BLaER1 (cell line): ENCODE measurements around the gene RGS5.

Experiments
- H3K27ac ChIP-seq: shearing (Covaris generic); formaldehyde crosslinking; 2 replicates; pipeline ENCODE4 v1.8.1; 2022
- H3K27me3 ChIP-seq: shearing (Covaris generic); formaldehyde crosslinking; 2 replicates; pipeline ENCODE4 v1.8.1; 2022
- H3K36me3 ChIP-seq: shearing (Covaris generic); formaldehyde crosslinking; 2 replicates; pipeline ENCODE4 v1.8.1; 2022
- H3K4me1 ChIP-seq: shearing (Covaris generic); formaldehyde crosslinking; 2 replicates; pipeline ENCODE4 v1.8.1; 2022
- H3K4me2 ChIP-seq: shearing (Covaris generic); formaldehyde crosslinking; 2 replicates; pipeline ENCODE4 v1.8.1; 2022
- H3K4me3 ChIP-seq: shearing (Covaris generic); formaldehyde crosslinking; 2 replicates; pipeline ENCODE4 v1.8.1; 2022
- H3K9ac ChIP-seq: shearing (Covaris generic); formaldehyde crosslinking; 2 replicates; pipeline ENCODE4 v1.8.1; 2022
- H3K9me3 ChIP-seq: shearing (Covaris generic); formaldehyde crosslinking; 2 replicates; pipeline ENCODE4 v1.8.1; 2022
- H4K20me1 ChIP-seq: shearing (Covaris generic); formaldehyde crosslinking; 2 replicates; pipeline ENCODE4 v1.8.1; 2022
- Cebpa-rat ChIP-seq: shearing (Covaris generic); IDR thresholded peaks from 2 replicates; pipeline ENCODE4 v1.8.1; 2022

Gene RGS5

DNA sequence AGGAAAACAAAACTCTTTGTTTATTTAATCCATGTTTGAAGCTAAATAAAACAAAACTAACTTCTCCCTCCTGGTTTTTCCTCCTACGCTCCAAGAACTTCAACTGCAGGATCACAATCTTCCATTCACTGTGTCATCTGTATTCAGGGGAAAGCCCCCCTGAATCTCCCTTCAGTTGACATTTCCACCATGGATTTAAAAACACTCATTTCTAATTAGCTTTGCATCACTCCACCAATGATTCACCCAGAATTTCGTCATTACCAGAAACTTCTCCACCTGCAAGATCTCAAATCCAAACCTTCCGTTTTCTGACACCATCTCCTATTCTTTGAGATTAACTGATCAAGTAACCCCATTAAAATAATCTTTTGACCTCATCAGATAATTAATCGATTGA lies 10.9 kb upstream of the RGS5 start:
- H3K4me1 ChIP-seq: no peaks in the 10 kb centered on the region
- H3K27me3 ChIP-seq: no peaks in the 10 kb centered on the region
- no peak for TF ChIP-seq Cebpa-rat
- no peaks in the 10 kb centered on the region for H3K9me3 ChIP-seq
- H3K4me3 ChIP-seq: no peak overlapping the region
- H3K4me2 ChIP-seq: no peak overlapping the region
- no peak overlapping the region for H3K9ac ChIP-seq
- no peaks in the 10 kb centered on the region for H3K36me3 ChIP-seq
- H4K20me1 ChIP-seq: no peaks in the 10 kb centered on the region
- H3K27ac ChIP-seq: no peak overlapping the region

- H3K27me3 ChIP-seq: no peaks in the 10 kb centered on the region
- no peaks in the 10 kb centered on the region for H3K9me3 ChIP-seq
- TF ChIP-seq Cebpa-rat: no peak
- H3K9ac ChIP-seq: no peak overlapping the region
- H3K4me2 ChIP-seq: no peak overlapping the region
- no peaks in the 10 kb centered on the region for H3K4me1 ChIP-seq
- H4K20me1 ChIP-seq: no peaks in the 10 kb centered on the region
- no peaks in the 10 kb centered on the region for H3K36me3 ChIP-seq
- no peak overlapping the region for H3K27ac ChIP-seq
- no peak overlapping the region for H3K4me3 ChIP-seq
These were observed 9.0 kb upstream of the RGS5 start for GRCh38 chr1:163211667-163212066.

GRCh38 chr1:163205513-163205912 lies 2.8 kb upstream of the RGS5 start:
- Histone ChIP-seq H3K9ac (no peak overlapping the region), H3K4me2 (no peak overlapping the region), H3K36me3 (no peaks in the 10 kb centered on the region), H3K4me3 (no peak overlapping the region), H4K20me1 (no peaks in the 10 kb centered on the region), H3K4me1 (no peaks in the 10 kb centered on the region), H3K9me3 (no peaks in the 10 kb centered on the region), H3K27ac (no peak overlapping the region), H3K27me3 (no peaks in the 10 kb centered on the region)
- TF ChIP-seq Cebpa-rat: no peak

- no peak for TF ChIP-seq Cebpa-rat
- no peak overlapping the region for H3K4me2 ChIP-seq
These were observed 845 bp upstream of the RGS5 start for GRCh38 chr1:163203561-163203960.

DNA sequence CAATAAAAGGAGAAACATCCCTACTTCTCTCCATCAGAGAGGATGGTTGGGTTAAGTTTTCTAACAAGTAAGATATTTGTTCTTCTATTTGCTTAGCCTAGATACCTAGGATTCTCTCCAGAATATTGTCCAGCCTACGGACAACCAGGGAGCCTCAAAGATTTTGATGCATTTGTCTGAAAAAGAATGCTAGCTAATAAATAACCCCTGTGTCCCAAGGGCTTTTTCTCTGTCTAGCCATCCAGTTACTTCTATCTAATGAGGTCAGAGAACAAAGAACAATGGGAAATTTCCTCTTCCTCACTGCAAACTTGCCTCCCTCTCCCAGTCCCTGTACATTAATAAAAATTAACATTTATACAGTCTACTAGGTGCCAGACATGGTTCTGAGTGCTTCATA lies 810 bp downstream of the RGS5 start:
- Histone ChIP-seq H3K4me1 (no peaks in the 10 kb centered on the region), H3K36me3 (no peaks in the 10 kb centered on the region), H3K9ac (no peak overlapping the region), H3K27ac (no peak overlapping the region), H3K4me2 (no peak overlapping the region), H3K27me3 (no peaks in the 10 kb centered on the region), H3K9me3 (no peaks in the 10 kb centered on the region), H4K20me1 (no peaks in the 10 kb centered on the region), H3K4me3 (no peak overlapping the region)
- no peak for TF ChIP-seq Cebpa-rat

More at GRCh38 chr1:163203561-163203960, 845 bp upstream of the RGS5 start:
- no peaks in the 10 kb centered on the region for H3K4me1 ChIP-seq
- H3K27ac ChIP-seq: no peak overlapping the region
- H4K20me1 ChIP-seq: no peaks in the 10 kb centered on the region
- H3K9ac ChIP-seq: no peak overlapping the region
- no peaks in the 10 kb centered on the region for H3K36me3 ChIP-seq
- no peaks in the 10 kb centered on the region for H3K9me3 ChIP-seq
- no peaks in the 10 kb centered on the region for H3K27me3 ChIP-seq
- no peak overlapping the region for H3K4me3 ChIP-seq

DNA sequence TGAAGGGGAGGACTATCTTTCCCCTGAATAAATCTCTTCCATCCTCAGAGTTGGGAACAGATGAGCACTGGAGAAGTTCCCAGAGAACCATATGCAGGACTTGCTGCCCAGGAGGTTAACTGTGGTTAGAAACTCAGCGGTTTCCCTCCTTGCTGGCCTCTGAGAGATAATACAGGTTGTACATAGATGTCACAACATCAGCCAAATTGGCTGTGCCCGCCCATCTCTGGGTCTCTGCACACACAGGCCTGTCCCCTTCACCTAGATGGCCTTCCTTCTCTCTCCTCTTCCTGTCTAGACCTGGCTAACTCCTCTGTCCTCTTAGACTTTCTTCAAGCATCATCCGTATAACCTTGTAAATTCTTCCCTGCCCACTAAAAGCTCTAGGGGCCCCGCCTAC lies 5.7 kb downstream of the RGS5 start:
- Histone ChIP-seq H3K27ac (no peak overlapping the region), H3K9me3 (no peaks in the 10 kb centered on the region), H3K9ac (no peak overlapping the region), H4K20me1 (no peaks in the 10 kb centered on the region), H3K36me3 (no peaks in the 10 kb centered on the region), H3K4me2 (no peak overlapping the region), H3K4me3 (no peak overlapping the region), H3K4me1 (no peaks in the 10 kb centered on the region), H3K27me3 (no peaks in the 10 kb centered on the region)
- TF ChIP-seq Cebpa-rat: no peak

GRCh38 chr1:163196449-163196787 lies 6.3 kb downstream of the RGS5 start:
- H3K4me2 ChIP-seq: no peak overlapping the region

GRCh38 chr1:163195728-163196448 lies 6.8 kb downstream of the RGS5 start:
- TF ChIP-seq Cebpa-rat: no peak
- Histone ChIP-seq H4K20me1 (no peaks in the 10 kb centered on the region), H3K4me3 (no peak overlapping the region), H3K4me2 (no peak overlapping the region), H3K27me3 (no peaks in the 10 kb centered on the region), H3K27ac (no peak overlapping the region), H3K9me3 (no peaks in the 10 kb centered on the region), H3K36me3 (no peaks in the 10 kb centered on the region), H3K9ac (no peak overlapping the region), H3K4me1 (no peaks in the 10 kb centered on the region)

More at GRCh38 chr1:163196449-163196787, 6.3 kb downstream of the RGS5 start:
- no peaks in the 10 kb centered on the region for H4K20me1 ChIP-seq
- no peak overlapping the region for H3K9ac ChIP-seq
- no peak for TF ChIP-seq Cebpa-rat
- H3K27me3 ChIP-seq: no peaks in the 10 kb centered on the region
- H3K4me1 ChIP-seq: no peaks in the 10 kb centered on the region
- H3K27ac ChIP-seq: no peak overlapping the region
- no peaks in the 10 kb centered on the region for H3K36me3 ChIP-seq
- no peak overlapping the region for H3K4me3 ChIP-seq
- no peaks in the 10 kb centered on the region for H3K9me3 ChIP-seq

GRCh38 chr1:163191301-163191700 lies 11.4 kb downstream of the RGS5 start:
- Histone ChIP-seq H3K9ac (no peak overlapping the region), H3K27me3 (no peaks in the 10 kb centered on the region), H3K4me1 (no peaks in the 10 kb centered on the region), H3K9me3 (no peaks in the 10 kb centered on the region), H3K36me3 (no peaks in the 10 kb centered on the region), H3K27ac (no peak overlapping the region), H3K4me3 (no peak overlapping the region), H4K20me1 (no peaks in the 10 kb centered on the region), H3K4me2 (no peak overlapping the region)
- TF ChIP-seq Cebpa-rat: no peak

DNA sequence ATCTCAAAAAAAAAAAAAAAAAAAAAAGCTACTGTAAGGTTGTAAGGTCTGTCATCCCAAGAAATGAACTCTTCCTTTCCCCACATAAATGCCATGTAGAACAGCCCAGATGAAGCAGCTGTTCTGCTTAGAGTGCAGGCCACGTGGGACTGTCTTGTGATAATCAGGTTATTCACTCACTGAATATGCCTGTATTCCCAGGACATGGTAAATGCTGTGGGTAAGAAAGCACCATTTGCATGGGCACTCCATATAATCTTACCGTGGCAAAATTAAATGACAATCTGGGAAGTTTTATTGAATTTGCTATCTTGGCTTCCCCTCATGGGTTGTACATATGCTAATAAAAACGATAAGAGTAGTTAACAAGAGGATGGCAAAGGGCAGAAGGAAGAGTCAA lies 13.8 kb downstream of the RGS5 start:
- TF ChIP-seq Cebpa-rat: no peak
- Histone ChIP-seq H3K27ac (no peak overlapping the region), H3K9me3 (no peaks in the 10 kb centered on the region), H4K20me1 (no peaks in the 10 kb centered on the region), H3K27me3 (no peaks in the 10 kb centered on the region), H3K4me2 (no peak overlapping the region), H3K4me1 (no peaks in the 10 kb centered on the region), H3K9ac (no peak overlapping the region), H3K4me3 (no peak overlapping the region), H3K36me3 (no peaks in the 10 kb centered on the region)

DNA sequence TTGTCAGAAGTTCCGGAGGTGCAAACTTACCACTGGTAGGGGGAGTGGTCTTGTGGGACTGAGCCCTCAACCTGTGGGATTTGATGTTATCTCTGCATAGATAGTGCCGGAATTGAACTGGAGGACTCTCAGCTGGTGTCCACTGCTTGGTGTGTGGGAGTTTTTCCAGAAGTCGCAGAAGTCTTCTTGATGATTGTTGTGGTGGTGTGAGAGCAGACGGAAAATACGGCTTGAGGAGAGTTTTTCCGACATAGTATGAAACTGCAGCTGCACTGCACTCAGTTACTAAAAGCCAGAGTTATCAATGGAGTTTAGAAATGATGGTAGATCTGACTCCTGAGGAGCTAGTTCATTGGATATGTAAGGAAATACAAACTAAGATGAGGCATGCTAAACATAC lies 14.9 kb downstream of the RGS5 start:
- H3K4me2 ChIP-seq: no peak overlapping the region
- H3K4me3 ChIP-seq: no peak overlapping the region
- H3K27me3 ChIP-seq: no peaks in the 10 kb centered on the region
- no peak for TF ChIP-seq Cebpa-rat
- no peak overlapping the region for H3K27ac ChIP-seq
- no peaks in the 10 kb centered on the region for H3K36me3 ChIP-seq
- no peaks in the 10 kb centered on the region for H3K9me3 ChIP-seq
- no peaks in the 10 kb centered on the region for H3K4me1 ChIP-seq
- H3K9ac ChIP-seq: no peak overlapping the region
- no peaks in the 10 kb centered on the region for H4K20me1 ChIP-seq
